ENCODE results near the gene ZNF263.
"Not testable (repeated sequence)": the region's sequence is repeated elsewhere in the genome, so short reads cannot be mapped to it uniquely, and the experiment has no call there.

The ZNF263 gene

GRCh38 chr16:3268294-3268693, 15.0 kb upstream of the ZNF263 start:
- DNase-seq (ENCODE audit: low spot score): no peak

GRCh38 chr16:3270718-3271117, 12.6 kb upstream of the ZNF263 start:
- not testable (repeated sequence) for DNase-seq (ENCODE audit: low spot score)

- not testable (repeated sequence) for DNase-seq (ENCODE audit: low spot score)
Observed at GRCh38 chr16:3271281-3271680, 12.0 kb upstream of the ZNF263 start.

GRCh38 chr16:3274490-3274889, 8.8 kb upstream of the ZNF263 start:
- no peak for DNase-seq (ENCODE audit: low spot score)

- no peak for DNase-seq (ENCODE audit: low spot score)
Observed at GRCh38 chr16:3274947-3275346, 8.3 kb upstream of the ZNF263 start.

- DNase-seq (ENCODE audit: low spot score): no peak
Observed at GRCh38 chr16:3276679-3277078, 6.6 kb upstream of the ZNF263 start.

GRCh38 chr16:3281222-3281820, 2.0 kb upstream of the ZNF263 start:
- DNase-seq (ENCODE audit: low spot score): no peak

GRCh38 chr16:3282103-3282729, 1.1 kb upstream of the ZNF263 start:
- peak; percentile 54 for DNase-seq (ENCODE audit: low spot score)

GRCh38 chr16:3283543-3284447, 504 bp downstream of the ZNF263 start:
- DNase-seq (ENCODE audit: low spot score): peak; percentile 25

GRCh38 chr16:3285131-3285530, 1.8 kb downstream of the ZNF263 start:
- DNase-seq (ENCODE audit: low spot score): no peak

GRCh38 chr16:3289998-3290673, 6.8 kb downstream of the ZNF263 start:
- DNase-seq (ENCODE audit: low spot score): no peak

GRCh38 chr16:3292604-3293003, 9.3 kb downstream of the ZNF263 start:
- DNase-seq (ENCODE audit: low spot score): no peak

GRCh38 chr16:3295209-3295608, 11.9 kb downstream of the ZNF263 start:
- DNase-seq (ENCODE audit: low spot score): no peak

GRCh38 chr16:3295783-3296182, 12.5 kb downstream of the ZNF263 start:
- DNase-seq (ENCODE audit: low spot score): no peak

- no peak for DNase-seq (ENCODE audit: low spot score)
Observed at GRCh38 chr16:3304370-3304769, 21.1 kb downstream of the ZNF263 start.

- peak; percentile 81 for DNase-seq (ENCODE audit: low spot score)
Observed at GRCh38 chr16:3305109-3306068, 22.1 kb downstream of the ZNF263 start, which contains the start of the genes TIGD7 and ZNF75A. Gene TIGD7, minus strand, starts transcription at chr16:3305430. Its CDS starts 4,816 bp downstream, at chr16:3300614. Gene ZNF75A, plus strand, starts transcription at chr16:3305497. Its CDS starts 2,932 bp downstream, at chr16:3308429.

GRCh38 chr16:3306078-3306477, 22.8 kb downstream of the ZNF263 start:
- no peak for DNase-seq (ENCODE audit: low spot score)

- no peak for DNase-seq (ENCODE audit: low spot score)
Observed at GRCh38 chr16:3311496-3311895, 28.2 kb downstream of the ZNF263 start.

GRCh38 chr16:3317315-3317999, 34.2 kb downstream of the ZNF263 start:
- DNase-seq (ENCODE audit: low spot score): peak; percentile 4

GRCh38 chr16:3321816-3322215, 38.5 kb downstream of the ZNF263 start:
- DNase-seq (ENCODE audit: low spot score): no peak
